HG03159 (cell line): ENCODE results near the gene SCP2.
"Not testable (repeated sequence)": the region's sequence is repeated elsewhere in the genome, so short reads cannot be mapped to it uniquely, and the experiment has no call there.

Source experiments
- ATAC-seq: cut with Tn5 transposase; IDR thresholded peaks from one replicate; pipeline ENCODE4 v1.9.1; 2021; ENCODE audit warnings: mild to moderate bottlenecking, moderate library complexity; ENCODE audit not compliant: unreplicated experiment

The SCP2 gene

DNA sequence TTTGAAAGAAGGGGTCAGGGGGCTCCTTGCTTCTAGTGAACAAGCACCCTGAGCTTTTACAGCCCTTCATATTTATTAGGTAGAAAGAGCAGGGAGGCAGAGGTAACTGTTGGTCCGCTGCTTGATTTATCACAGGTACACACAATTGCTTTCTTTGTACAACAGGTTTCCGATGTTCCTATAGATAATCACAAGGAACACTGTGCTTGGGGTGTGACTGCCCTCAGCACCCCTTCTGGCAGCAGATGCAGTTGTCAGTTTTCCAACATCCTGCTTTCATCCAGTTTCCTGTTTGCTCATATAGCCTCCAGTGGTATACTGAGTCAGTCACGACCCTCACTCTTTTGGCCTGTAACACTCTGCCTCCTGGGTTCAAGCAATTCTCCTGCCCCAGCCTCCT lies 40.6 kb downstream of the SCP2 start:
- no peak for ATAC-seq

DNA sequence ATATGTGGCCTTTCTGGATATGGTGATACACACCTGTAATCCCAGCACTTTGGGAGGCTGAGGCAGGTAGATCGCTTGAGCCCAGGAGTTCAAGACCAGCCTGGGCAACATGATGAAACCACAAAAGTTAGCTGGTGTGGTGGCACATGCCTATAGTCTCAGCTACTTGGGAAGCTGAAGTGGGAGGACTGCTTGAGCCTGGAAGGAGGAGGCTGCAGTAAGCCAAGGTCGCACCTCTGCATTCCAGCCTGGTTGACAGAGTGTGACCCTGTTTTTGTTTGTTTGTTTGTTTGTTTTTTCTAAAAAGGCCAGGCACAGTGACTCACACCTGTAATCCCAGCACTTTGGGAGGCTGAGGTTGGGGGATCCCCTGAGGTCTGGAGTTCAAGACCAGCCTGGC lies 42.2 kb downstream of the SCP2 start:
- not testable (repeated sequence) for ATAC-seq

DNA sequence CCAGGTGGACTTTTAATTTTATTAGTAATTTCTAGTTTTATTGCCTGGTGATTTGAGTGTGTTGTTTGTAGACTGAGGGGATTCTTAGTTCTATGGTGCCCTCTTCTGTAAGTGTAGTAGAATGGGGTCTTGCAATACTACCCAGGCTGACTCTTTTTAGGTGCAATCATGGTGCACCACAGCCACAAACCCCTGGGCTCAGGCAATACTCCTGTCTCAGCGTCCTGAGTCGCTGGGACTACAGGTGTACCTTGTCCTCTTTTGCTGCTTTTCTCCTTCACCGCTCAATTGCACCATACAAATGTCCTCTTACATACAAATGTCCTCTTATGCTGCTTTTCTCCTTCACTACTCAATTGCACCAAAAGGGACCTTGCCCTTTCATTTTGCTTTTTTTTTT lies 43.1 kb downstream of the SCP2 start:
- ATAC-seq, result no peak

DNA sequence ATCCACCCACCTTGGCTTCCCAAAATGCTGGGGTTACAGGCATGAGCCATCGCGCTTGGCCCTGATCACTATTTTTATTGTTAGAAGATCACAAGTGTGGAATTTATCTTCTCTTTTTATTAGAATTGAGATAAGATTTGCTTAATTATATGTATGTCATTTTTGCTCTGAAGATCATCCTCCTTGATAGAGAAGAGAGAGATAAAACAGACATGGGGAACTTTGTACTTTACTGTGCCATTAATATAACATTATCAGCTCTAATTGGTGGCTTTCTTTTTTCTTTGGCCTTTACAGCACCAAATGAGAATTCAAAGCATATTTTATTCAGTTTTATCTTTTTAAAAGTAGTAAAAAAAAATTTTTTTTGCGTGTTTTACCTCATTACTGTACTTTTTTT lies 46.8 kb downstream of the SCP2 start:
- ATAC-seq, result no peak

DNA sequence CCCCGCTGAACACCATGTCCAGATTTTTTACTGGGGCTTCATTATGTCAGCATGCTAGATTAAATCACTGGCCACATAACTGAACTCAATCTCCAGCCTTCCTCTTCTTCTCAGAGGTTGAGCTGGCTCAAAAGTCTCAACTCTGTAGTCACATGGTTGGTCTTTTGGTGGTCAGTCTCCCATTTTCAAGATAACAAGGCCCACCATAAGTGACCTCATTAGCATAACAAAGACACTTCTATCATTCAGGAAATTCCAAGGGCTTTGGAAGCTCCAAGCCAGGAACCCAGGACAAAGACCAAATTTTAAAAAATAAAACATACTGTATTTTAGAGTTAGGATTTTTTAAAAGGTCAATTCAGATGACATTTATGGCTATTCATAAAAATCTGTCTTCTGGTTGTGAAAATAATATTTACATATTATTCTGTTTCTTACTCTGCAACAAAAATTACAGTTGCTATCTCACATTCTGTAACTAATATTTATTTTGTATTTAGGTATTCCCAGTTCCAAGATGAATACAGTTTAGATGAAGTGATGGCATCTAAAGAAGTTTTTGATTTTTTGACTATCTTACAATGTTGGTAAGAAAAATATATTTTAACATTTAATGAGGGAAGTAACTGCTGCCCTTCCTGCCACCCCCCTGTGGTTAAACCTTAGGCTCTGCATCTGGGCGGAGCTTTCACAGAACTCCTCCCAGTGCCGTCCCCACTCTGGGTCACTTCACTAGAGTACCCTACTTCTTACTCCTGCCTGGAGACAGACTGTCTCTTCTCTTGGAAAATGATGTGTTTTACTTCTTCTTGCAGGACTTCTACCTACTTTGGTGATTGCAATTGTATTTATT lies 49.3 kb downstream of the SCP2 start:
- ATAC-seq, result no peak

DNA sequence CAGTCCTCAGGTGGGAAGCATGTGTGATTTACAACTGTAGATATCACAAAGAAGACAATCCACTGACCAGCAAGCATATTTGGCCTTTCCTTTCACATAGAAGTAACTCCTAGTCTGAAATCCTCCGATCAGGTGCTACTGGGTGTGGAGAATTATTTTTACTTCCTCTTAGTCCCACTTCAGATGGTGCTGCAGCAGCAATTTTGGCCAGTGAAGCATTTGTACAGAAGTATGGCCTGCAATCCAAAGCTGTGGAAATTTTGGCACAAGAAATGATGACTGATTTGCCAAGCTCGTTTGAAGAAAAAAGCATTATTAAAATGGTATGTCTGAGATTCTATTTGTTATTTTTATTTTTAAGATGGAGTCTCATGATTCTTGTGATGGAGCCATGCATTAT lies 51.0 kb downstream of the SCP2 start:
- ATAC-seq, result no peak

DNA sequence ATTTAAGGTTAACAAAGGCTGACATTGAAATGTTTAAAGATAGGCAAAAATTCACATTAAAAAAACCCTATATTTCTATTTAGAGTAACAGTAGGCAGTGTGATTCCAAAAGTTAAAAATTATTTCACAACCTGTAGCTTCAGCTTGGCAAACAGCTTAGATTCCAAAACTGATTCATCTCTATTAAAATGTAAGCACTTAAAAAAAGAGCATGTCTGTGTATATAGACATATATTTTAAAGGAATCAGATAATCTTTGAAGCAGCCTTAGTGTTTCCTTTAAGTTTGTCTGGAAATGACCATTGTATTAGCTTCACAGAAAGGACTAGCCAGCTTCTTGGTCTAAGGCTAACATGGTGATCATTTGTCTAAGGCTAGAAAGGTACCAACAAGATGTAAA lies 65.7 kb downstream of the SCP2 start:
- not testable (repeated sequence) for ATAC-seq

DNA sequence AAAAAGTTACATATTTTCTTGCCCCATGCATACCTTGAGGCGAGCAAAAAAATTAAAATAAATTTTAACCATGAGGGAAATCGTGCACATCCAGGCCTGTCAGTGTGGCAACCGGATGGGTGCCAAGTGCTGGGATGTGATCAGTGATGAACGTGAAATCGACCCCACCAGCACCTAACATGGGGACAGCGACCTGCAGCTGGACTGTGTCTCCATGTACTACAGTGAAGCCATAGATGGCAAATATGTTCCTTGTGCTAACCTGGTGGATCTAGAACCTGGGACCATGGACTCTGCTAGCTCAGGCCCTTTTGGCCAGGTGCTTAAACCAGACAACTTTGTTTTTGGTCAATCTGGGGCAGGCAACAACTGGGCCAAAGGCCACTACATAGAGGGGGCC lies 67.6 kb downstream of the SCP2 start:
- no peak for ATAC-seq

DNA sequence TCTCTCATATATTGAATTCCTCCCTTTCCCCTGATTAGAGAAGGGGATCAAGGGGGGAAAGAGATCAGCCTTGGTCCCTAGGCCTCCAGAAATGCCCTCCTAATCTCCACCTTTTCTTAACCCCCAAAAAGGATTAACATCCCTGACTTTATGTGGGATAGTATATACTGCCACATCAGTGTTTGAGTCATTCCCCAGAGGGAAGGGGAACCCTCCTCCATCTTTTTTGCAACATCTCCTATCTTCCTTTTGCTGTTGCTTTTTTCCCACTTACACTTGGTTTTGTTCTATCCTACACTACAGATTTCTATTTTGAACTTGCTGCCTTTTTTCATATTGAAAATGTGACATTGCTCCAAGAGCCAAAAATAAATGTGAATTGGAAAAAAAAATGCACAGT lies 69.6 kb downstream of the SCP2 start:
- ATAC-seq, result no peak

DNA sequence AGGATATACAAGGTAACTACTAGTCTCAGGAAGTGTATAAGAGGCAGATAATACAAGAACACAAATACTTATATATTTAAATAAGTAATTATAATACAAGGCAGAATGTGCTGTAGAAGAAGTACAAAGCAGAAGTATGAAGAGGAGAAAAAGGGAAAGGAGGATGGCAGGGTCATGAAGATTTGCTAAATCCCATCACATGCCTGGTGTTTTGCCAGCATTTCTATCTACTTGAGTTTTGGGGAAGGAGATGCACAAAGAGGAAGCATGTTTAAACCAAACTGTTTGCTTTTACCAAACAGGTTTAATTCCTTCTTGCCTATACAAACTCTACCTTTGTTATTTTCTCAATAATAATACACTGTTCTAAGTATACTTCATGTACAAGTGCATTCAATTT lies 74.1 kb downstream of the SCP2 start:
- no peak for ATAC-seq

DNA sequence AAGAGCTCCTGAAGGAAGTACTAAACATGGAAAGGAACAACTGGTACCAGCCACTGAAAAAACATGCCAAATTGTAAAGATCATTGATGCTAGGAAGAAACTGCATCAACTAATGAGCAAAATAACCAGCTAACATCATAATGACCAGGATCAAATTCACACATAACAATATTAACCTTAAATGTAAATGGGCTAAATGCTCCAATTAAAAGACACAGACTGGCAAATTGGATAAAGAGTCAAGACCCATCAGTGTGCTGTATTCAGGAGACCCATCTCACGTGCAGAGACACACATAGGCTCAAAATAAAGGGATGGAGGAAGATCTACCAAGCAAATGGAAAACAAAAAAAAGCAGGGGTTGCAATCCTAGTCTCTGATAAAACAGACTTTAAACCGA lies 79.5 kb downstream of the SCP2 start:
- ATAC-seq, result not testable (repeated sequence)

DNA sequence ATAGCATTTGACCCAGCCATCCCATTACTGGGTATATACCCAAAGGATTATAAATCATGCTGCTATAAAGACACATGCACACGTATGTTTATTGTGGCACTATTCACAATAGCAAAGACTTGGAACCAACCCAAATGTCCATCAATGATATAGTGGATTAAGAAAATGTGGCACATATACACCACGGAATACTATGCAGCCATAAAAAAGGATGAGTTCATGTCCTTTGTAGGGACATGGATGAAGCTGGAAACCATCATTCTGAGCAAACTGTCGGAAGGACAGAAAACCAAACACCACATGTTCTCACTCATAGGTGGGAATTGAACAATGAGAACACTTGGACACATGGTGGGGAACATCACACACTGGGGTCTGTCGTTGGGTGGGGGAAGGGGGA lies 83.2 kb downstream of the SCP2 start:
- not testable (repeated sequence) for ATAC-seq

DNA sequence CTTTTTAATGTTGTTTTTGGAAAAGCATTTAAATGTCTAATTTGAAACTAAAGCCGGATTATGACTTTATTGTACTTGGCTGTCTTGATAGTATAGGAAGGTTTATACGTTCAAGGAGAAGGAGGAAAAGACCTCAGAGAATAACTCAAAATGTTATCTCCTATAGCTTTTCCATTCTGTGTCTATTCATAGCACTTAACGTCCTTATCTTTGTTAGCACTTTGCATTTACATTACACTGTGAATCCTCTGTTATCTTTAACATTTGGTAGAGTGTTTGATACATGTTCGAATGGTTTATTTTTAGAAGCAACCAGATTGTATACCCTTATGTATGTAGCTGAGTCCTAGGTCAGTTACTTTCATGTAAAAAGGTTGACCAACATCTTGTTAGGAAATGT lies 84.1 kb downstream of the SCP2 start:
- ATAC-seq, result no peak

DNA sequence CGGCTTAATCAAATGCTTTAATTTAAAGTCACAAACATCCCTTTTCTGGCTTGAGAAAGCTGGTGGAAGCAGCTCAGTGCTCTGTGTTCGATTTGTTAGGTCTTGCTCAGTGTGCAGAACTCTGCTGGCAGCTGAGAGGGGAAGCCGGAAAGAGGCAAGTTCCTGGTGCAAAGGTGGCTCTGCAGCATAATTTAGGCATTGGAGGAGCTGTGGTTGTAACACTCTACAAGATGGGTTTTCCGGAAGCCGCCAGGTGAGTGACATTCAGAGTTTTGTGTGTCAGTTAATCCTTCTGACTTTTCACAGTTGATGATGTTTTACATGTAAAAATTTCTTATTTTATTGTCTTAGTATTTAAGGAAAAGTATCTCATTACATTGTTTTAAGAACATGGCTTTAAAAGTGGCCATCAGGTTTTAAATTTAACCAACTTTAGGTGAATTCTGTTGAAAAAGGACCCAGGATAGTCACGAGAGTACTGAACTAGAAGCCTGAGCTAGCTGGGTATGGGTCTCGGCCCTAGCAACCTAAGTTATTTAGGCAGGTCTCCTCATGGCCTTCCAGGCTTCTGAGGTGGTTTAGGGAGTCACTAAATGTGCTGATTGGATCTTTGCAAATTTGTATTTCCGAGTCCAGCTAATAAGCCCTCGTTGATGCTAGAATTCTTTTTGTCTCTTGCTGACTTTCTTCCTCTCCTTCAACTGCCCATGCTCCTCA lies 87.9 kb downstream of the SCP2 start:
- peak; percentile 89 for ATAC-seq

DNA sequence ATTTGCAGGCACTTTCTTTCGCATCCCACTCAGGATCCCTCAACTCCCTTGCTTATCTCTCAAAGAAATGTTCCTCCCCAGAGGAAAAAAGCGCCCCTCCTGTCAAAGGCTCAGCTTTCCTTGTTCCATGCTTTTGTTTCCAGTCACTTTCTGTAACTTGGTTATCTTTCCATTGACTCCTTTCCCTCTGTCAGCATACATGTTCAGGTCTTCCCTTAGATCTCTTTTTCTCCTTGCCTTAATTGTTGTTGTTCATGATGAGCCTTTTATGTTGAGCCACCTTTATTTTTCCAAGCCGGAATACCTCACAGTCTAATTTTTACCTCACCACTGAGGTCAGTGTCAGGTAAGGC lies 88.4 kb downstream of the SCP2 start:
- ATAC-seq, result no peak

DNA sequence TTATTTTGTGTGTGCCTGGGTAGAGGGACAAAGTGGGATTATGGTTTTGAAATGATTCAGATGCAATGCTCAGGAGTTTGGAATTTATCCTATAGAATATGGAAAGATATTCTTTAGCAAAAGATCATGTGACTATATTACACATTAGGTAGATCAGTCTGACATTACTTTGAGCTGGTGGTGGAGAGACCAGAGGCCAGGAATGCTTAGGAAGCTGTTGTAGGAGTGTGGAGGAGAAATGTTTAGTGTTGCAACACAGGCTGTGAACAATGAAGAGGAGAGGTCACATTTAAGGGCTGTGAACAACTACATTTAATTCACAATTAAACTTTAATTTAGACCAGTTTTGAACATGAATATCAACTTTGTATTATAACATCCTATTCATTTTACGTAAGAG lies 89.6 kb downstream of the SCP2 start:
- ATAC-seq, result no peak

DNA sequence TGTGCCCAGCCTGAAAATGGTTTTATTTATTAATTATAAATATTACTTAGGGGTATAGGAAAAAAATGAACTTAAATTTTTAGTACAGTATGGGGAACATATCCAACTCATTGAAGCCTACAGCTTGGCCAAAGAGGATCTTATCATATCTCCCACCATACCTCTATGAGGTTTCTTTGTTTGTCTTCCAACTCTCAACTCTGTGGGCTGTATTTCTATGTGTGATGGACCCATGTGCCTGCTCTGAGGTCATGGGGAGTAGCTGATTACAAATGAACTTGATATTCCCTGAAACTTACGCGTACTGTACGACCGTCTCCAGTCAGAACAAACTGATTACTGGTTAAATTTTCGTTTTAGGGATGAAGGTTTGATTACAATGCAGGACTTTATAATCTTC lies 93.5 kb downstream of the SCP2 start:
- ATAC-seq, result no peak

DNA sequence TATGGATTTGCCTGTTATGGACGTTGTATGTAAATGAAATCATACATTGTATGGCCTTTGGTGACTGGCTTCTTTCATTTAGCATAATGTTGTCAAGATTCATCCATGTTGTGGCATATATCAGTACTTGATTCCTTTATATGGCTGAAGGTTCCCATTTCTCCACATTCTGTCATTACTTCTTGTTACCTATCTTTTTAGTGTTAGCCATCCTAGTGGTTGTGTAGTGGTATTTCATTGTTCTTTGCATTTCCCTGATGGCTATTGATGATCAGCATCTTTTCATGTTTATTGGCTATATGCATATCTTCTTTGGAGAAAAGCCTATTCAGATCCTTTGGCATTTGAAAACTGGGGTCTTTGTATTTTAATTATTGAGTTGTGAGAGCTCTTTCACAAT lies 95.1 kb downstream of the SCP2 start:
- ATAC-seq, result no peak

DNA sequence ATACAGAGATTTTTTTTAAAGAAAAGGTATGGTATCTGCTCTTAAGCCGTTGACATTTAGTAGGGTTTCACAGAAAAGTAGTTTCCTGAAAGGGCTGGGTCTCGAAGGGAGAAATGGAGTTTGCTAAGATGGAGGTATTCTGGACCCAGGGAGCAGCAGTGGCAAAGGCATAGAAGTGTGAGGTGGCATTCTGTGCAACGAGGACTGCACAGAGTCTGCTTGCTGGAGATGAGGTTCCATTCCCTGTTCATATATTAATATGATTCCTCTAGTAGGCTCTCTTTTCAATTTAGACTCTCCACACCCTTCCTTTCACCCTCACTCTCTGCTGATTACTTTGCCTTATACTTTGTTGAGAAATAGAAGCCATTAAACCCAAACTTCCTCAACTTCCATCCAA lies 96.5 kb downstream of the SCP2 start:
- ATAC-seq, result no peak

DNA sequence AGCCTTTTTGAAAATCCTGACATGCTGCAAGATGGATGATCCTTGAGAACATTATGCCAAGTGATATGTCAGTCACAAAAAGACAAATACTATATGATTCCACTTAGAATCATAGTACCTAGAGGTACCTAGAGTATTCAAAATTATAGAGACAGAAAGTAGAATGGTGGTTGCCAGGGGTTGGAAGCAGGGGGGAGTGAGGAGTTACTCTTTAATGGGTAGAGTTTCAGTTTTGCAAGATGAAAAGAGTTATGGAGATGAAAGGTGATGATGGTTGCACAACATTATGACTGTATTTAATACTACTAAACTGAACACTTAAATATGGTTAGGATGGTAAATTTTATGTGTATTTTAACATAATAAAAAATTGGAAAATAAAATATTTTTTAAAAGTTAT lies 97.0 kb downstream of the SCP2 start:
- no peak for ATAC-seq

DNA sequence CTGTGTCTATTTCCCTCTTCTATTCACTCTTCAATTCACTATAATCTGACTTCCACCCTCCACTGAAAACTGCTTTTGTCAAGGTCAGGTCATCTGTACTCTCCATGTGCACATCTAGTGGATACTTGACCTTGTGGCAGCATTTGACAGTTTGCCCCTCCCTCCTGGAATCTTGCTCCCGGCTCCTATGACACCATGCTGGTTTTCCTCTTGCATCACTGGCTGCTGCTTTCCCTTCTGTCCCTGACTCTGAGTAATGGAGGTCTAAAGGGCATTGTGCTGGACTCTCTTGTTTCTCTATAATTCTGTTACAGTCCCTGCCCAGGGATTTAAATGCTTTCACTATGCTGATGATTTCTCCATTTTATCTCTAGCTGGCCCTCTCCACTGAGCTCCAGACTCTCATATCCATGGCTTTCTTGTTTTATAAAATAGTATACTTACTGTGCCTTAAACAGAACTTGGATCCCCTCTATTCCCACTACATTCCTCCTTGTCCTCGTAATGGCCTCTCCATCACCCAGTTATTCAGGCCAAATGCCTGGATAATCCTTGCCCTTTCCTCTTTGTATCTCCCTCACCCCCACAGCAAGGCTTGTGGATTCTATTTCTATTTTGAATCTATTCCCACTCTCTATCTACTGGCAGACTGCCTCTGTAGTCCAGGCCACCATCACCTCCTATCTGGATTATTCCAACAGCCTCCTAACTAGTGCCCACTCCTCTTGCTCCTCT lies 98.1 kb downstream of the SCP2 start:
- no peak for ATAC-seq

DNA sequence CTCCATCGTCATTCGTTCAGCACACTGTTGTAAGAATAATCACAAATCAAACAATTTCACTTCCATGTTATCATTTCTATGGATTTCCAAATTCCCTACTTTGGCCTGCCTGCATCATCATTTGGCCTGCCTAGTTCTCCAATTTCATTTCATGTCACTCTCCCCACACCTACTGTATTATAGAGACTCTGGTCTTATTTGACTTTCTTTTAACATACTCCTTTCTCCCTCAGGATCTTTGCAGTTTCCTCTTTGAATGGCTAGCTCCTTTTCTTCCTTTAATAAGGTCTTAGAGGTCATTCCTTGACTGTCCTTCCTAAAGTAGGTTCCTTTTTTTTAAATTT lies 98.7 kb downstream of the SCP2 start:
- ATAC-seq, result no peak
